Activated CD4-positive, alpha-beta T cell treated with anti-CD3 and anti-CD28 coated beads for 1 hour (primary cell): ENCODE results near the gene H2BW1.
"Not testable (repeated sequence)": the region's sequence is repeated elsewhere in the genome, so short reads cannot be mapped to it uniquely, and the experiment has no call there.

Source experiments
- DNase-seq: peaks from one replicate; pipeline ENCODE4 v3.0.0-alpha.2; 2020

The H2BW1 gene

DNA sequence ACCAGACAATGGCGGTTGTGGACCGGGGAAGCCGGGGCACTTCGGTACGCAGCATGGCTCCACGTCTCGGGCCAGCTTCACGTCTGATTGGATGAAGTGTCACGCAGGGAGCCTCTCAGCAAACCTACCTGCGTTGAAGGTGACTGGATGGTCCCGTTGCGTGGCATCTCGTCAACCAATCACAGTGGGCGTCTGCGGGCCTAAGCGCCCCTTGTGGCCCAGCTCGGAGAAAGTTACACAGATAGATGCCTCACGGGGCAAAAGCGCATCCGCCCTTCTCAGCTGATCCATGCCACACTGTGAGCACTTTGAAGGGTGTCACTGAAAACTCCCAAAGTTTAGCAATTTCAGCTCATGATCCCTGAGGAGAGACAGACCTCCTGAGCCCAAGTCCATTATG, at the start of gene H2BW1:
H2BW1 (minus strand) TSS at position 103 of the 400 bp plus-strand sequence. CDS start 132 bp downstream, outside the sequence.
- DNase-seq: no peak

DNA sequence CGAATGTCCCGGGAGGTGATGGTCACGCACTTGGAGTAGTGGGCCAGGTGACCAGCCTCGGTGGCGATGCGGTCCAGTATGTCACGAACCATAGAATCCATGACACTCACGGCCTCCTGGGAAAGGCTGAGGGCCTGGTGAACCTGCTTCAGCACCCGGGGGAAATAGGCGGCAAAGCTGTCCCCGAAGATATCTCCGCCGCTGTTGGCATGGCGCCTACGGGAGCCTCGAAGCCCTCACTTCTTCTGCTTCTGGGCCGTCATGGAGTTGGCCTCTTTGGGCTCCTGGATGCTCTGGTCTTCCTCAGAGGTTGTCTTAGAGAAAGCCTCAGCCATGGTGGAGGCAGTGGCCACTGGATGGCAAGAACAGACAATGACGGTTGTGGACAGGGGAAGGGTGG, 49.1 kb upstream of the H2BW1 start:
- not testable (repeated sequence) for DNase-seq

DNA sequence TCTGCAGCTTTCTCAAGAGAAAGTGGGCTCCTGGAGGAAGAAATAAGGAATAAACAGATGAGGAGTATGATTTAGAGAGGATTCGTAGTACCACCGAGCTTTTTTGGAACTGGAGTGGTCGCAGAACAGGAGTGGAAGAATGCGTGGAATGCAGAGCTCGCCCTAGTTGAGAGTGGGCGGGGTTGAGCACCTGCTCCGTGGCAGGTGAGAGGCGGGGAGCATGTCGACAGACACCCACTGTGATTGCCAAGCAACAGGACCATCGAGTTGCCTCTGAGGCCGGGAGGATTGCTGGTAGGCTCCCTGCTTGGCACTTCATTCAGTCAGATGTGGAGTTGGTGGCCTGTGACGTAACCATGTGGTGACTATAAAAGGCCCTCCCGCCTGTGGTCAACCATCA, 41.4 kb upstream of the H2BW1 start:
- DNase-seq: not testable (repeated sequence)

DNA sequence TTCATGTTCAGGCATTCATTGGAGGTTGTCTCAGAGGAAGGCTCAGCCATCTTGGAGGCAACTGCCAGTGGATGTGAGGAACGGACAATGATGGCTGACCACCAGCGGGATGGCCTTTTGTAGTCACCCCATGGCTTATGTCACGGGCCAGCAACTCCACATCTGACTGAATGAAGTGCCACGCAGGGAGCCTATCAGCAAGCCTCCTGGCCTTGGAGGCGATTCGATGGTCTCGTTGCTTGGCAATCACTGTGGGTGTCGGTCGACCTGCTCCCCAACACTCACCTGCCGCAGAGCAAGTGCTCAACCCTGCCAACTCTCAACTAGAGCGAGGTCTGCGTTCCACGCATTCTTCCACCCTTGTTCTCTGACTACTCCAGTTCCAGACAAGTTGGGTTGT, 33.7 kb upstream of the H2BW1 start:
- no peak for DNase-seq

- DNase-seq: no peak
These were observed 32.1 kb upstream of the H2BW1 start for GRCh38 chrX:104045642-104046041.

DNA sequence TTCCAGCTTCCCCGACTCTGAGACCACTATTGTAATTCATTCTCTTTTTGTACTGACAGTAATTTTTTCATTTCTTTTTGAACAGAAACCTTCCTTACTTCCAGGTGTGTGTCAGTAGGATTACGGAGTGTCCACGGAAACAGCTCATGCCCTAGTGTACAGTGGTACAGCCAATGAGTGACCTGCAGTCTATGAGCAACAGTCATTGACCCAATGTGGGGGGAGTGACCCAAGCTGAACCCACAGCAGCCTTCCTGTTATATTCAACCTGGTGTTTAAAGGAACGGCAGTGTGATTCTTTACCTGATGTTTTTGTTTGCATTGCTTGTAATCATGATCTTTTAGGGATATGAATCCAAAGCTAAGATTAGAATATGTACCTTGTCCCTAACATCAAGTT, 27.5 kb upstream of the H2BW1 start:
- no peak for DNase-seq

DNA sequence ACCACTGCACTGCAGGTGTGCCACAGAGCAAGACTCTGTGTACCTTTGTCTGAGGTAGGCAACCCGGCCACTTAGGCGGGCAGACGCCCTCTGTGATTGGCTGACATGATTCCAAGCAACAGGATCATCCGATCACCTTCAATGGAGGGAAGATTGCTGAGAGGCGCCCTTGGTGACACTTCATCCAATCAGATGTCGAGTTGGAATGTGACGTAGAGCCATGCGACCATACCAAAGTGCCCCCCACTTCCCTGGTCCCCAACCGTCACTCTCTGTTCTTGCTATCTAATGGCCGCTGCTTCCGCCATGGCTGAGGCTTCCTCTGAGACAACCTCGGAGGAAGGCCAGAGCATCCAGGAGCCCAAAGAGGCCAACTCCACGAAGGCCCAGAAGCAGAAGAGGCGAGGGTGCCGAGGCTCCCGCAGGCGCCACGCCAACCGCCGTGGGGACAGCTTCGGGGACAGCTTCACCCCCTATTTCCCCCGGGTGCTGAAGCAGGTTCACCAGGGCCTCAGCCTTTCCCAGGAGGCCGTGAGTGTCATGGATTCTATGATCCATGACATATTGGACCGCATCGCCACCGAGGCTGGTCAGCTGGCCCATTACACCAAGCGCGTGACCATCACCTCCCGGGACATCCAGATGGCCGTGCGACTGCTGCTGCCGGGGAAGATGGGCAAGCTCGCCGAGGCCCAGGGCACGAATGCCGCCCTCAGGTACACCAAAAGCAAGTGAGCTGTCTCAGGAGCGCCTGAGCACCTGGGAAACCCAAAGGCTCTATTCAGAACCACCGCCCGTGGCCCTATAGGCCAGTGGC, 26.4 kb upstream of the H2BW1 start, which contains the start of gene H2BW2:
H2BW2 (plus strand) TSS at position 268 of the 817 bp plus-strand sequence; CDS start at position 307, 39 bp downstream.
- no peak for DNase-seq

DNA sequence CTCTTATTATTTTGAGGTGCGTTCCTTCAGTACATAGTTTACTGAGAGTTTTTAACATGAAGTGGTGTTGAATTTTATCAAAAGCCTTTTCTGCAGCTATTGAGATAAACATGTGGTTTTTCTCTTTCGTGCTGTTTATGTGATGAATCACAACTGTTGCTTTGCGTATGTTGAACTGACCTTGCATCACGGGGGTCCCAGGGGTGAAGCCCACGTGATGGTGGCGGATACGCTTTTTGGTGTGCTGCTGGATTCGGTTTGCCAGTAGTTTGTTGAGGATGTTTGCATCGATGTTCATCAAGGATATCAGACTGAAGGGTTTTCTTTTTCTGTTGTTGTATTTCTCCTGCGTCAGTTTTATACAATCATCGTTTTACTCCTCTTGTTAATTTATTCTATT, 4.6 kb upstream of the H2BW1 start:
- DNase-seq: no peak

DNA sequence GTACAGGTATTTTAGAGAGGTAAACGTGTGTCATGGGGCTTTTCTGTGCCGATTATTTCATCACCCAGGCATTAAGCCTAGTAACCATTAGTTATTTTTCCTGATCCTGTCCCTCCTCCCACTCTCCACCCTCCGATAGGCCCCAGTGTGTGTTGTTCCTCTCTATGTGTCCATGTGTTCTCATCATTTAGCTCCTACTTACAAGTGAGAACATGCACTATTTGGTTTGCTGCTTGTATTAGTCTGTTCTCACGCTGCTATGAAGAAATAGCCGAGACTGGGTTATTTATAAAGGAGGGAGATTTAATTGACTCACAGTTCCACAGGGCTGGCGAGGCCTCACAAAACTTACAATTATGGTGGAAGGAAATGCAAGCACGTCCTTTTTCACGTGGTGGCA, 2.1 kb upstream of the H2BW1 start:
- not testable (repeated sequence) for DNase-seq

- DNase-seq: no peak
These were observed 350 bp downstream of the H2BW1 start for GRCh38 chrX:104013158-104013557.

DNA sequence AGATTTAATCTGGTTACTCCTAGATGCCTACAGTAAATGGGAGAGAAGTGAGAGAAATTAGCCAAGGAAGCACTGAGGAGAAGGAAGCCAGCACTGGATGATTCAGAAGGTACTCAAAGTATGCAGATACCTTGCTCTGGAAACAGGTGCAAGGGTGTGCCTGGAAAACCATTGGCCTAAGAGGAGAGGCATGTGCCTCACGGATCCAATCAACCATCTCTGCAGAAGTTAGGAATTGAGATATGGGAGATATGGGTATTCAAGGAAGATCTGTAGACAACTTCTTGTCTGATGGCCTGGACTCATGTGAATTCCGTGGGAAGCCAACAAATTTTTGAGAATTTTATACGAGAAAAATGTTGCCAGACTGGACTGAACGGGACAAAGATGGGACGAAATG, 4.7 kb downstream of the H2BW1 start:
- DNase-seq: no peak

DNA sequence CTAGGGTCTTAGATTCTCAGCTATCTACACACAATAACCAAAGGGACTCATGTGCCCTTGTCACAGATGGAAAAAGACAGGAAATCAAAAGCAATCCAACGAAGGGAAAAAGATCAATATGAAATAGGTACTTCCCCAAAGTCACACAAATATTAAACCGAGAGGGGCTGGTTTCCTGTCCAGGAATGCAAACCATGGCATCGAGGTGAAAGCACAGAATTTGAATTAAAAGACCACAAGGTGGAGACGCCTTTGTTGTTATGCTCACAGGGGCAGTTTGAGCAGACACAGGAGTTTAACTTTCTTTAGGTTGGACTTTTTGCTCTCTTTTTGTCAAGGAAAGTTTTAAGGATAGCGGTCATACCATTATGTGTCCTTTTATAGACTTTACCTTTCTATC, 14.3 kb downstream of the H2BW1 start:
- DNase-seq: no peak

- not testable (repeated sequence) for DNase-seq
These were observed 30.0 kb downstream of the H2BW1 start for GRCh38 chrX:103983508-103983907.

DNA sequence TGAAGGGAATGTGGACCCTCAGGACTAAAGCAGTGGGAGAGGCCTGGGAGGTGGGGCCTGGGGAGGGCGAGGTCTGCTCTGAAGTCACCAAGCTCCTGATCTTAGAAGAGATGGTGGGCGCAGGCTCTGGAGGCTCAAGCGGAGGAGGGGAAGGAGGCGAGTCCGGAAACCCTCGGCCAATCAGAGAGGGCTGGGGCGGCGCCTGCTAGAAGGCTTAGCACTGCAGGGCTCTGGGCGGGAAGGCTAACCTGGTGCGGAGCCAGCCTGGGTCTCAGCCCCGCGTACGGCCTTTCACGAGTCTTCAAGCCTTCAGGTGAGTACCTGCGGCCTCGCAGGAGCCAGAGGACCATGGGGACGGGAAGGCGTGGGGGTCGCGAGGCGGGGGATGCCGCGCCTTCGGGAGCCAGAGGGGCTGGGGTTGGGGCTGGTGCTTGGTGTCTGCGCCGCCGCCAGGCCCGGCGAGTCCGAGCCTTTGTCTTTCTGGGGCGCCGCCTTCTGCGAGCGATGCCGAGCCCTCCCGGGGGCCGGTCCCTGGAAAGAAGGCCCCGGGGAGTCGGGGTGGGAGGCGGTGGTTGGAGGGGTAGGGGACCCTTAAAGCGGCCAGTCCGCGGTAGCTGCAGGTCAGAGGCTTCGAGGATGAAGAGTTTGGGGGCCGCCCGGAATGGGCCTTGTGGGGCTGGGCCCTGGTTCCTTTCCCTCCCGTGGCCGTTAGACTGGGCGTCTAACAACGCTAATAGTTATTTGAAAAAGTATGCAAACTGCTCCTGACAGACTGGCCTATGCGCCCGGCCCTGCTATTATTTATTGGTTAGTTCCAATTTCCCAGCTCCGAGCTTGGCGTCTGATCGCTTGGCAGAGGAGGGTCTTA, 50.9 kb downstream of the H2BW1 start, which contains the start of gene TMSB15B:
TMSB15B (plus strand) TSS at position 217 of the 868 bp plus-strand sequence.
- not testable (repeated sequence) for DNase-seq
